ENCODE data around the gene TECPR2.
"Not testable (repeated sequence)": the region's sequence is repeated elsewhere in the genome, so short reads cannot be mapped to it uniquely, and the experiment has no call there.

The TECPR2 gene

GRCh38 chr14:102544747-102545460, 182.2 kb downstream of the TECPR2 start:
- H3K4me3 ChIP-seq = peak overlapping the region in 1 of 2 donors; percentile 15
- peaks cover 0 to 23% (median 0%) of the 10 kb centered on the region in 4 donors for H3K4me1 ChIP-seq
- no peak overlapping the region for H3K27ac ChIP-seq
- H3K27me3 ChIP-seq = peaks cover 0 to 65% of the 10 kb centered on the region in 2 donors
- DNase-seq = no peak
- H3K9me3 ChIP-seq = no peaks in the 10 kb centered on the region
- H3K36me3 ChIP-seq = no peaks in the 10 kb centered on the region
- TF ChIP-seq, protein P1, sequence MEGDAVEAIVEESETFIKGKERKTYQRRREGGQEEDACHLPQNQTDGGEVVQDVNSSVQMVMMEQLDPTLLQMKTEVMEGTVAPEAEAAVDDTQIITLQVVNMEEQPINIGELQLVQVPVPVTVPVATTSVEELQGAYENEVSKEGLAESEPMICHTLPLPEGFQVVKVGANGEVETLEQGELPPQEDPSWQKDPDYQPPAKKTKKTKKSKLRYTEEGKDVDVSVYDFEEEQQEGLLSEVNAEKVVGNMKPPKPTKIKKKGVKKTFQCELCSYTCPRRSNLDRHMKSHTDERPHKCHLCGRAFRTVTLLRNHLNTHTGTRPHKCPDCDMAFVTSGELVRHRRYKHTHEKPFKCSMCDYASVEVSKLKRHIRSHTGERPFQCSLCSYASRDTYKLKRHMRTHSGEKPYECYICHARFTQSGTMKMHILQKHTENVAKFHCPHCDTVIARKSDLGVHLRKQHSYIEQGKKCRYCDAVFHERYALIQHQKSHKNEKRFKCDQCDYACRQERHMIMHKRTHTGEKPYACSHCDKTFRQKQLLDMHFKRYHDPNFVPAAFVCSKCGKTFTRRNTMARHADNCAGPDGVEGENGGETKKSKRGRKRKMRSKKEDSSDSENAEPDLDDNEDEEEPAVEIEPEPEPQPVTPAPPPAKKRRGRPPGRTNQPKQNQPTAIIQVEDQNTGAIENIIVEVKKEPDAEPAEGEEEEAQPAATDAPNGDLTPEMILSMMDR (IDR thresholded peaks at IDR 0.05) = no peak
- intact Hi-C loops (cut with DNase I; ENCODE audit: low total_unique reads) = no loop called here

GRCh38 chr14:102545461-102546265, 182.9 kb downstream of the TECPR2 start:
- TF ChIP-seq, protein P1 (IDR thresholded peaks at IDR 0.05) = no peak
- intact Hi-C loops (cut with DNase I; ENCODE audit: low total_unique reads) = no loop called here
- Histone ChIP-seq H3K4me1 (peaks cover 0 to 18% (median 0%) of the 10 kb centered on the region in 4 donors), H3K36me3 (no peaks in the 10 kb centered on the region), H3K4me3 (no peak overlapping the region), H3K27ac (no peak overlapping the region), H3K9me3 (no peaks in the 10 kb centered on the region), H3K27me3 (peaks cover 0 to 59% of the 10 kb centered on the region in 2 donors)
- no peak for DNase-seq

- H3K27ac ChIP-seq = no peak overlapping the region
- H3K4me1 ChIP-seq = peaks cover 0 to 18% (median 0%) of the 10 kb centered on the region in 4 donors
- no peaks in the 10 kb centered on the region for H3K36me3 ChIP-seq
These were observed 186.0 kb downstream of the TECPR2 start for GRCh38 chr14:102548616-102549240.

GRCh38 chr14:102550927-102551401, 188.2 kb downstream of the TECPR2 start:
- H3K9me3 ChIP-seq; DNase-seq; H3K4me3 ChIP-seq; intact Hi-C loops (cut with DNase I; ENCODE audit: low total_unique reads); H3K27ac ChIP-seq; H3K36me3 ChIP-seq: not testable (repeated sequence)
- Histone ChIP-seq H3K27me3 (peaks cover 0 to 17% of the 10 kb centered on the region in 2 donors), H3K4me1 (peaks cover 0 to 13% (median 3%) of the 10 kb centered on the region in 4 donors)

More at GRCh38 chr14:102548616-102549240, 186.0 kb downstream of the TECPR2 start:
- H3K9me3 ChIP-seq = no peaks in the 10 kb centered on the region
- DNase-seq = no peak
- no peak overlapping the region for H3K4me3 ChIP-seq
- H3K27me3 ChIP-seq = peaks cover 0 to 39% of the 10 kb centered on the region in 2 donors
- intact Hi-C loops (cut with DNase I; ENCODE audit: low total_unique reads) = no loop called here
- TF ChIP-seq, protein P1 (IDR thresholded peaks at IDR 0.05) = no peak
